Fibroblast of lung (primary cell): ENCODE results near the gene WDR33. TPM values are rescaled to one million over a fixed set of nuclear protein-coding genes. Genes with fewer than 3 reads are reported as not detected.

ENCODE experiments used
- DNase-seq, 2 donors: peaks; one replicate each; pipeline versions ENCODE4 v3.0.0 to v3.0.0-alpha.2; 2010; ENCODE audit warnings: low read depth in 2 of 2
- H2AFZ ChIP-seq: 2 replicates; pipeline ENCODE4 v1.5.1; 2012; ENCODE audit warnings: low read length, control low read depth, inconsistent platforms
- H3K27ac ChIP-seq: 2 replicates; pipeline ENCODE4 v1.5.1; 2011; ENCODE audit warnings: low read length, control low read depth; ENCODE audit not compliant: insufficient read depth
- H3K27me3 ChIP-seq: 2 replicates; pipeline ENCODE4 v1.5.1; 2011; ENCODE audit warnings: mild to moderate bottlenecking, low read length; ENCODE audit not compliant: control insufficient read depth, insufficient read depth
- H3K36me3 ChIP-seq: 2 replicates; pipeline ENCODE4 v1.5.1; 2011; ENCODE audit warnings: low read length; ENCODE audit not compliant: control insufficient read depth, insufficient read depth
- H3K4me1 ChIP-seq: 2 replicates; pipeline ENCODE4 v1.5.1; 2011; ENCODE audit warnings: low read length; ENCODE audit not compliant: control insufficient read depth, insufficient read depth; ENCODE audit errors: extremely low read depth
- H3K4me2 ChIP-seq: 2 replicates; pipeline ENCODE4 v1.5.1; 2011; ENCODE audit warnings: low read length, control low read depth; ENCODE audit not compliant: insufficient read depth; ENCODE audit errors: extremely low read depth
- H3K4me3 ChIP-seq, 4 experiments: fragments of 200-600 bp in 1 of 4; sonication (generic) in 1 of 4; replicated peaks in 1 of 4; 2 replicates each; pipeline ENCODE4 v1.5.1; 2011 to 2016; ENCODE audit warnings: low read length in 4 of 4, low read depth in 3 of 4, mild to moderate bottlenecking in 3 of 4, control low read depth in 2 of 4, inconsistent platforms in 1 of 4, mixed read lengths in 1 of 4; ENCODE audit not compliant: insufficient read depth in 1 of 4; ENCODE audit errors: control extremely low read depth in 1 of 4
- H3K79me2 ChIP-seq: 2 replicates; pipeline ENCODE4 v1.5.1; 2012; ENCODE audit warnings: mild to moderate bottlenecking, low read length, inconsistent platforms; ENCODE audit not compliant: control insufficient read depth, insufficient read depth
- H3K9ac ChIP-seq: 2 replicates; pipeline ENCODE4 v1.5.1; 2011; ENCODE audit warnings: mild to moderate bottlenecking, low read length, control low read depth; ENCODE audit not compliant: insufficient read depth
- H3K9me3 ChIP-seq: 2 replicates; pipeline ENCODE4 v1.5.1; 2012; ENCODE audit warnings: low read depth, low read length; ENCODE audit not compliant: control insufficient read depth, insufficient read depth
- H4K20me1 ChIP-seq: 2 replicates; pipeline ENCODE4 v1.5.1; 2011; ENCODE audit warnings: low read length; ENCODE audit not compliant: control insufficient read depth, insufficient read depth; ENCODE audit errors: extremely low read depth
- EZH2 ChIP-seq: IDR thresholded peaks from 2 replicates; pipeline ENCODE4 v1.5.1; 2012; ENCODE audit warnings: low read length, control low read depth, mild to moderate bottlenecking; ENCODE audit errors: missing control alignments
- polyA plus RNA-seq, 2 donors: library from polyadenylated mRNA; depleted of rRNA in 1 of 2; stranded (reverse) in 1 of 2; unstranded in 1 of 2; fragments of >200 nt; gene quantifications; 2 replicates each; pipeline ENCODE4 v1.2.1, GENCODE V29; 2011 to 2012; ENCODE audit warnings: missing spikeins in 1 of 2
- total RNA-seq: library from RNA; depleted of rRNA; stranded (reverse); fragments of >200 nt; gene quantifications from 2 replicates; pipeline ENCODE4 v1.2.1, GENCODE V29; 2014
- TF ChIP-seq, protein P1 (sequence below), 2 donors: IDR thresholded peaks in 1 of 2; conservative IDR thresholded peaks in 1 of 2; 1 replicate in 1 of 2; 2 replicates in 1 of 2; pipeline ENCODE4 v1.5.1; 2011 to 2012; ENCODE audit warnings: low read length in 2 of 2, control low read depth in 1 of 2, inconsistent platforms in 1 of 2, low read depth in 1 of 2, mild to moderate bottlenecking in 1 of 2

The WDR33 gene
- total and polyA plus RNA-seq, 2 donors (not counting 1 experiment from before 2014, with no cell fraction given): 27.2 to 28.6 TPM

DNA sequence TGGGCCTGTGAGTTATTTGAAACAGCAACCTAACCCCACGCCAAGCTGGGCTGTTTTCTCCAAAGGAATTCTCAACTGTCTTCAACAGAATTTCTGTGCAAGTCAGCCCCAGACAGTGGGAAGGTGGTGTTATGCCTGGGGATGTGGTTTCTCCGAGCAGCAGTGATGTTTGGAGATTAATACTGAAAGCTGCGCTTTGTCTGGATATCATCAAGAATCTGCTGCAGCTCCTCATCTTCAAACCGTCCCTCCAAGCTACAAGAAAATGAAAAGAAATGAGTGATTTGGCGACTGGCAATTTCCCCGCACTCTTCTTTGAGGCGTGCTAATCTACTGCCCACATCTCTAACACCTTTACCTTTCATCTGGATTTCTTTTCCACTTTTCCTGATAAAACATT is 37.0 kb upstream of the WDR33 start:
- Histone ChIP-seq H3K36me3 (peaks cover 9% of the 10 kb centered on the region), H4K20me1 (no peaks in the 10 kb centered on the region)

DNA sequence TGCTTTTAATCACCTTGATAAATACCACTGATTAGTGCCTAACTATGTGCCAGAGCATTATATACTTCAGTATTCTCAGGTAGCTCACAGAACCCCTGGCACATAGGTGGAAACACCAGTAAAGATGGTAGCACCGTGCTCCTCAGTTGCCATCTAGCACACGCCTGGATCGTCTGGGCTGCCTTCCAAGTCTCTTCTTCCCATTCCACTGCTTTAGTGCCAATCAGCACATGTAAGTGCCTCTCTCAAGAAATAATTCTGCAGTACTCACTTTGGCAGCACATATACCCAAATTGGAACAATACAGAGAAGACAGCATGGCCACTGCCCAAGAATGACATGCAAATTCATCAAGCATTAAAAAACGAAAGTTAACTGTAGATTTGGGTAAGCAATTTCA is 34.0 kb upstream of the WDR33 start:
- no peak overlapping the region for H3K4me3 ChIP-seq
- H2AFZ ChIP-seq: no peak overlapping the region
- H3K27me3 ChIP-seq: no peaks in the 10 kb centered on the region
- no peak for DNase-seq
- H3K36me3 ChIP-seq: peaks cover 5% of the 10 kb centered on the region
- no peaks in the 10 kb centered on the region for H4K20me1 ChIP-seq
- H3K9ac ChIP-seq: no peak overlapping the region
- no peaks in the 10 kb centered on the region for H3K9me3 ChIP-seq
- no peak overlapping the region for H3K4me2 ChIP-seq
- no peaks in the 10 kb centered on the region for H3K4me1 ChIP-seq
- no peak overlapping the region for H3K27ac ChIP-seq
- TF ChIP-seq, protein P1, sequence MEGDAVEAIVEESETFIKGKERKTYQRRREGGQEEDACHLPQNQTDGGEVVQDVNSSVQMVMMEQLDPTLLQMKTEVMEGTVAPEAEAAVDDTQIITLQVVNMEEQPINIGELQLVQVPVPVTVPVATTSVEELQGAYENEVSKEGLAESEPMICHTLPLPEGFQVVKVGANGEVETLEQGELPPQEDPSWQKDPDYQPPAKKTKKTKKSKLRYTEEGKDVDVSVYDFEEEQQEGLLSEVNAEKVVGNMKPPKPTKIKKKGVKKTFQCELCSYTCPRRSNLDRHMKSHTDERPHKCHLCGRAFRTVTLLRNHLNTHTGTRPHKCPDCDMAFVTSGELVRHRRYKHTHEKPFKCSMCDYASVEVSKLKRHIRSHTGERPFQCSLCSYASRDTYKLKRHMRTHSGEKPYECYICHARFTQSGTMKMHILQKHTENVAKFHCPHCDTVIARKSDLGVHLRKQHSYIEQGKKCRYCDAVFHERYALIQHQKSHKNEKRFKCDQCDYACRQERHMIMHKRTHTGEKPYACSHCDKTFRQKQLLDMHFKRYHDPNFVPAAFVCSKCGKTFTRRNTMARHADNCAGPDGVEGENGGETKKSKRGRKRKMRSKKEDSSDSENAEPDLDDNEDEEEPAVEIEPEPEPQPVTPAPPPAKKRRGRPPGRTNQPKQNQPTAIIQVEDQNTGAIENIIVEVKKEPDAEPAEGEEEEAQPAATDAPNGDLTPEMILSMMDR (conservative IDR thresholded peaks at IDR 0.05 in 1 of 2, IDR thresholded peaks at IDR 0.05 in 1 of 2; ENCODE audit: low read depth in 1 of 2, low read length in 2 of 2): no peak
- no peak for TF ChIP-seq EZH2
- no peaks in the 10 kb centered on the region for H3K79me2 ChIP-seq

More for the DNA sequence above, 37.0 kb upstream of the WDR33 start:
- H3K79me2 ChIP-seq: peaks cover 14% of the 10 kb centered on the region
- H3K27me3 ChIP-seq: no peaks in the 10 kb centered on the region
- no peak for TF ChIP-seq EZH2
- TF ChIP-seq, protein P1 (conservative IDR thresholded peaks at IDR 0.05 in 1 of 2, IDR thresholded peaks at IDR 0.05 in 1 of 2; ENCODE audit: low read depth in 1 of 2, low read length in 2 of 2): no peak
- no peak overlapping the region for H3K4me2 ChIP-seq
- no peaks in the 10 kb centered on the region for H3K9me3 ChIP-seq
- no peak overlapping the region for H3K9ac ChIP-seq
- H3K4me3 ChIP-seq: no peak overlapping the region
- DNase-seq: no peak
- H3K4me1 ChIP-seq: no peaks in the 10 kb centered on the region
- H2AFZ ChIP-seq: no peak overlapping the region
- no peak overlapping the region for H3K27ac ChIP-seq

DNA sequence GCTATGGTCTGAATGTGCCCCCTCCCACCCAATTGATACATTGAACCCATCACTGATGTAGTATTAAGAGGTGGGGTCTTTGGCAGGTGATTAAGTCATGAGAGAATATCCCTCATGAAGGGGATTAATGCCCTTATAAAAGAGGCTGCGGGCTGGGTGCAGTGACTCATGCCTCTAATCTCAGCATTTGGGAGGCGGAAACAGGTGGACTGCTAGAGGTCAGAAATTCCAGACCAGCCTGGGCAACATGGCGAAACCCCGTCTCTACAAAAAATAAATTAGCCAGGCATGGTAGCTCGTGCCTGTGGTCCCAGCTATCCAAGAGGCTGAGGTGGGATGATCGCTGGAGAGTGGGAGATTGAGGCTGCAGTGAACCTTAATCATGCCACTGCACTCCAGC is 32.7 kb upstream of the WDR33 start:
- no peak overlapping the region for H3K9ac ChIP-seq
- no peak overlapping the region for H3K4me3 ChIP-seq
- no peak overlapping the region for H3K27ac ChIP-seq
- no peak overlapping the region for H3K4me2 ChIP-seq
- H4K20me1 ChIP-seq: no peaks in the 10 kb centered on the region
- peaks cover 5% of the 10 kb centered on the region for H3K36me3 ChIP-seq
- H3K79me2 ChIP-seq: no peaks in the 10 kb centered on the region
- H2AFZ ChIP-seq: no peak overlapping the region
- H3K9me3 ChIP-seq: no peaks in the 10 kb centered on the region
- TF ChIP-seq, protein P1 (conservative IDR thresholded peaks at IDR 0.05 in 1 of 2, IDR thresholded peaks at IDR 0.05 in 1 of 2; ENCODE audit: low read depth in 1 of 2, low read length in 2 of 2): no peak
- no peak for TF ChIP-seq EZH2
- DNase-seq: no peak
- H3K4me1 ChIP-seq: no peaks in the 10 kb centered on the region
- no peaks in the 10 kb centered on the region for H3K27me3 ChIP-seq
